ENCODE results near the gene WWOX.

DNA sequence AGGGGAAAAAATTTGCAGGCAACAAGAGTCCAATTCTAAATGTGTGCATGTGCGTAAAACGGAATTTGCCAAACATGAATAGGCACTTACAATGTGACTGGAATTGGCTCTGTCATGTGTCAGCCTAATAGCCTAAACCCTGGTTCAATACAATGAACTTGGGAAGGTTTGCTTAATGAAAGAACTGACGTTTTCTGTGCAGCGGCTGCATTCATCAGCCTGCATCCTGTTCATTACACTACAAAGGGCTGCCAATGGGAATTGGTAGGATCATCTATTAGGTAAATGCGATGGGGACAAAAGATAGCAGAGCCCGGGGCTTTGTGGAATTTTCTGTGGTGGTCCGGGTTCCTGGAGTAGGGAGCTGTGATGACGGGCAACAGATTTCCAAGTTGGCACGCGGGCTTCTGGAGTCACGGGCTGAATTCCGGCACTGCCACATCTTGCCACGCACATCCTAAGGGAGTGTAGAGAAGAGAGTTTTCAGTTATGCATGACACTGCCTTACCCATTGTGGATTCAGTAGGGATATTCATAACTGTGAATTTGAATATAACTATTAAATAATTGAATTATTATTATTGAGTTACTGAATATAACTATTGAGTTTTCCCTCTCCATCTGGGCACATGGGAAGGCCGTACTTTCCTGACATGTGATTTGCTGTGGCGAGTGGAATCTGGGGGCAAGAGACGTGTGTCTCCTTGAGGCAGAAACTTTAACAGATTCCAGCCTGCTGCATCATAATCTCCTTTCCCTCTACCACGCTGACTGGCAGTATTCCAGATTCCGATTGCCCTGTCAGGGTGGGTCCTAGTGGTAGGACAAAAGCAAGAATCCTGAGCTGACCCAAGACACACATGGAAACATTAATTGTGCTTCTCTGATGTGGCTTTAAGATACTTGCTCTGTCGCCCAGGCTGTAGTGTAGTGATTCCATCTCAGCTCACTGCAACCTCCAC lies 565.6 kb downstream of the WWOX start:
- TF ChIP-seq, protein P1, sequence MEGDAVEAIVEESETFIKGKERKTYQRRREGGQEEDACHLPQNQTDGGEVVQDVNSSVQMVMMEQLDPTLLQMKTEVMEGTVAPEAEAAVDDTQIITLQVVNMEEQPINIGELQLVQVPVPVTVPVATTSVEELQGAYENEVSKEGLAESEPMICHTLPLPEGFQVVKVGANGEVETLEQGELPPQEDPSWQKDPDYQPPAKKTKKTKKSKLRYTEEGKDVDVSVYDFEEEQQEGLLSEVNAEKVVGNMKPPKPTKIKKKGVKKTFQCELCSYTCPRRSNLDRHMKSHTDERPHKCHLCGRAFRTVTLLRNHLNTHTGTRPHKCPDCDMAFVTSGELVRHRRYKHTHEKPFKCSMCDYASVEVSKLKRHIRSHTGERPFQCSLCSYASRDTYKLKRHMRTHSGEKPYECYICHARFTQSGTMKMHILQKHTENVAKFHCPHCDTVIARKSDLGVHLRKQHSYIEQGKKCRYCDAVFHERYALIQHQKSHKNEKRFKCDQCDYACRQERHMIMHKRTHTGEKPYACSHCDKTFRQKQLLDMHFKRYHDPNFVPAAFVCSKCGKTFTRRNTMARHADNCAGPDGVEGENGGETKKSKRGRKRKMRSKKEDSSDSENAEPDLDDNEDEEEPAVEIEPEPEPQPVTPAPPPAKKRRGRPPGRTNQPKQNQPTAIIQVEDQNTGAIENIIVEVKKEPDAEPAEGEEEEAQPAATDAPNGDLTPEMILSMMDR (IDR thresholded peaks at IDR 0.05) = no peak
- TF ChIP-seq POLR2A (IDR thresholded peaks at IDR 0.05) (no peak), POLR2AphosphoS5 (IDR thresholded peaks at IDR 0.05) (no peak)

Measured in gastroesophageal sphincter (tissue), 3 donors.